ENCODE results near the gene BLTP1.

Gene BLTP1

DNA sequence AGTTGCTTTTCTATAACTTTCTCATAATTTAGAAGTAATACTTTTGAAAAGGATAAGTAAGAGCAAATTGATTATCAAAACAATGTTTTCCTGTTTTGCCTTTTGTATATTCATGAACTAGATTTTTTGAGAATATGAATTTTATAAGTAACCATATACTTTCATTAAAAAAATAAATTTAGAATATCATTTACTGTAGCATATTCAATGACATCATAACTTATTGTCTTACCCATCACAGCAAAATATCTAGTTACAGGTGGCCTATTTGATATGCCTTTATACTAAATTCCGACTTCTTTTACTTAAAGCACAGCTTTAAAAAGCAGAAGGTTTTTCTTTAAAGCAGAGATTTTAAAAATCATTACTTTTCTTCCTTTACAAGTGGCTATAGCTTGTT, 20.1 kb downstream of the BLTP1 start:
- TF ChIP-seq, protein P1, sequence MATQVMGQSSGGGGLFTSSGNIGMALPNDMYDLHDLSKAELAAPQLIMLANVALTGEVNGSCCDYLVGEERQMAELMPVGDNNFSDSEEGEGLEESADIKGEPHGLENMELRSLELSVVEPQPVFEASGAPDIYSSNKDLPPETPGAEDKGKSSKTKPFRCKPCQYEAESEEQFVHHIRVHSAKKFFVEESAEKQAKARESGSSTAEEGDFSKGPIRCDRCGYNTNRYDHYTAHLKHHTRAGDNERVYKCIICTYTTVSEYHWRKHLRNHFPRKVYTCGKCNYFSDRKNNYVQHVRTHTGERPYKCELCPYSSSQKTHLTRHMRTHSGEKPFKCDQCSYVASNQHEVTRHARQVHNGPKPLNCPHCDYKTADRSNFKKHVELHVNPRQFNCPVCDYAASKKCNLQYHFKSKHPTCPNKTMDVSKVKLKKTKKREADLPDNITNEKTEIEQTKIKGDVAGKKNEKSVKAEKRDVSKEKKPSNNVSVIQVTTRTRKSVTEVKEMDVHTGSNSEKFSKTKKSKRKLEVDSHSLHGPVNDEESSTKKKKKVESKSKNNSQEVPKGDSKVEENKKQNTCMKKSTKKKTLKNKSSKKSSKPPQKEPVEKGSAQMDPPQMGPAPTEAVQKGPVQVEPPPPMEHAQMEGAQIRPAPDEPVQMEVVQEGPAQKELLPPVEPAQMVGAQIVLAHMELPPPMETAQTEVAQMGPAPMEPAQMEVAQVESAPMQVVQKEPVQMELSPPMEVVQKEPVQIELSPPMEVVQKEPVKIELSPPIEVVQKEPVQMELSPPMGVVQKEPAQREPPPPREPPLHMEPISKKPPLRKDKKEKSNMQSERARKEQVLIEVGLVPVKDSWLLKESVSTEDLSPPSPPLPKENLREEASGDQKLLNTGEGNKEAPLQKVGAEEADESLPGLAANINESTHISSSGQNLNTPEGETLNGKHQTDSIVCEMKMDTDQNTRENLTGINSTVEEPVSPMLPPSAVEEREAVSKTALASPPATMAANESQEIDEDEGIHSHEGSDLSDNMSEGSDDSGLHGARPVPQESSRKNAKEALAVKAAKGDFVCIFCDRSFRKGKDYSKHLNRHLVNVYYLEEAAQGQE (IDR thresholded peaks at IDR 0.05; ENCODE audit: low read depth): no peak
- TF ChIP-seq YY1 (IDR thresholded peaks at IDR 0.05; ENCODE audit: low read depth): no peak
- TF ChIP-seq, protein P2, sequence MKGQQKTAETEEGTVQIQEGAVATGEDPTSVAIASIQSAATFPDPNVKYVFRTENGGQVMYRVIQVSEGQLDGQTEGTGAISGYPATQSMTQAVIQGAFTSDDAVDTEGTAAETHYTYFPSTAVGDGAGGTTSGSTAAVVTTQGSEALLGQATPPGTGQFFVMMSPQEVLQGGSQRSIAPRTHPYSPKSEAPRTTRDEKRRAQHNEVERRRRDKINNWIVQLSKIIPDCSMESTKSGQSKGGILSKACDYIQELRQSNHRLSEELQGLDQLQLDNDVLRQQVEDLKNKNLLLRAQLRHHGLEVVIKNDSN (IDR thresholded peaks at IDR 0.05): no peak
- no peak for TF ChIP-seq TAF1 (IDR thresholded peaks at IDR 0.05; ENCODE audit: low read depth)
- no peak for TF ChIP-seq TCF12 (IDR thresholded peaks at IDR 0.05; ENCODE audit: low read depth)
- TF ChIP-seq ZBTB7A (IDR thresholded peaks at IDR 0.05; ENCODE audit: low read depth): no peak
- TF ChIP-seq FOXM1 (IDR thresholded peaks at IDR 0.05; ENCODE audit: borderline replicate concordance, low read depth): no peak
- TF ChIP-seq, protein P3, sequence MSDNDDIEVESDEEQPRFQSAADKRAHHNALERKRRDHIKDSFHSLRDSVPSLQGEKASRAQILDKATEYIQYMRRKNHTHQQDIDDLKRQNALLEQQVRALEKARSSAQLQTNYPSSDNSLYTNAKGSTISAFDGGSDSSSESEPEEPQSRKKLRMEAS (IDR thresholded peaks at IDR 0.05): no peak
- no peak for TF ChIP-seq CEBPB (IDR thresholded peaks at IDR 0.05)
- TF ChIP-seq TEAD4 (IDR thresholded peaks at IDR 0.05): no peak
- no peak for TF ChIP-seq NFIC (IDR thresholded peaks at IDR 0.05)
- TF ChIP-seq RAD21 (IDR thresholded peaks at IDR 0.05; ENCODE audit: low read depth): no peak
- no peak for TF ChIP-seq CREB1 (IDR thresholded peaks at IDR 0.05; ENCODE audit: low read depth)
- no peak for TF ChIP-seq EGR1 (IDR thresholded peaks at IDR 0.05)
- no peak for TF ChIP-seq EP300 (IDR thresholded peaks at IDR 0.05; ENCODE audit: borderline replicate concordance)

DNA sequence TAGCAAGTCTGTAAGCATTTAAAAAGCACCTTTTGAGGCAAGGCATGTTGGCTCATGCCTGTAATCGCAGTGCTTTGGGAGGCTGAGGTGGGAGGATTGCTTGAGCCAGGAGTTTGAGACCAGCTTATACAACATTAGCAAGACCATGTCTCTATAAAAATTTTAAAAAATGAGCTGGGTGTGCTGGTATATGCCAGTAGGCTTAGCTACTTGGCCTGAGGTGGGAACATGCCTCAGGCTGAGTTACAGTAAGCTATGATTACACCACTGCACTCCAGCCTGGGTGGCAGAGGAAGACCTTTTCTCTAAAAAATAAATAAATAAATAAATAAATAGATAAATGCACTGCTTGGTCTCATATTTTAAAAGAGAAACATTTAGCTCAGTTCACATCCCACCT, 26.8 kb downstream of the BLTP1 start:
- TF ChIP-seq CREB1 (IDR thresholded peaks at IDR 0.05; ENCODE audit: low read depth) (no peak), TCF12 (IDR thresholded peaks at IDR 0.05; ENCODE audit: low read depth) (no peak), ZBTB7A (IDR thresholded peaks at IDR 0.05; ENCODE audit: low read depth) (no peak), TAF1 (IDR thresholded peaks at IDR 0.05; ENCODE audit: low read depth) (no peak), EP300 (IDR thresholded peaks at IDR 0.05; ENCODE audit: borderline replicate concordance) (no peak), FOXM1 (IDR thresholded peaks at IDR 0.05; ENCODE audit: borderline replicate concordance, low read depth) (no peak), RAD21 (IDR thresholded peaks at IDR 0.05; ENCODE audit: low read depth) (no peak), NFIC (IDR thresholded peaks at IDR 0.05) (no peak)
- TF ChIP-seq, protein P1 (IDR thresholded peaks at IDR 0.05; ENCODE audit: low read depth): no peak
- TF ChIP-seq, protein P2 (IDR thresholded peaks at IDR 0.05): no peak

DNA sequence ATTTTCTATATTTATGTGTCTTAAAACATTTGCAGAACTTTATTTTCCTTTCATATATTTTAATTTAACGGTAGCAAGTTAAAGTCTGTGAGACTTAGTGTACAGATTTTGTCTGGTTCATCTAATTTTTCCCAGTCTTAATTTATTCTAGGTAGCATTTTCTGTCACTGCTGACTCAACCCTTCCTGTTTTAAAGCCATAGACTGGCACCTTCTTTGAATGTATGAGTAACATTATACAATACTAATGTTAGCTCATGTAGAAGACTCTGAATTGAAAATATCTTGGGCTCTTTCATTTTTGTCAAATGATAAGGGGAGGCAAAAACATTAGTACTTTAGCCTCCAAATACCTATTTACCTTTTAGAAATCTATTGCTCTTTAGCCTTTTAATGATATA, 43.6 kb downstream of the BLTP1 start:
- no peak for TF ChIP-seq TCF12 (IDR thresholded peaks at IDR 0.05; ENCODE audit: low read depth)
- no peak for TF ChIP-seq NFIC (IDR thresholded peaks at IDR 0.05)
- TF ChIP-seq TEAD4 (IDR thresholded peaks at IDR 0.05): no peak
- TF ChIP-seq ZBTB7A (IDR thresholded peaks at IDR 0.05; ENCODE audit: low read depth): no peak
- TF ChIP-seq, protein P3 (IDR thresholded peaks at IDR 0.05): no peak
- TF ChIP-seq, protein P2 (IDR thresholded peaks at IDR 0.05): no peak
- TF ChIP-seq EGR1 (IDR thresholded peaks at IDR 0.05): no peak
- TF ChIP-seq FOXM1 (IDR thresholded peaks at IDR 0.05; ENCODE audit: borderline replicate concordance, low read depth): no peak
- TF ChIP-seq, protein P1 (IDR thresholded peaks at IDR 0.05; ENCODE audit: low read depth): no peak
- no peak for TF ChIP-seq CREB1 (IDR thresholded peaks at IDR 0.05; ENCODE audit: low read depth)
- TF ChIP-seq YY1 (IDR thresholded peaks at IDR 0.05; ENCODE audit: low read depth): no peak
- TF ChIP-seq EP300 (IDR thresholded peaks at IDR 0.05; ENCODE audit: borderline replicate concordance): no peak

Measured in Ishikawa (cell line).